K562 (cell line): ENCODE measurements around the gene PPM1N. TPM values are rescaled to one million over a fixed set of nuclear protein-coding genes. Genes with fewer than 3 reads are reported as not detected.

Experiments
- ATAC-seq: fragments of 200-7000 bp; cut with Tn5 transposase; 3 replicates; pipeline ENCODE4 v1.9.1; 2020; ENCODE audit warnings: moderate library complexity
- BruUV-seq: library from RNA; stranded (reverse); fragments of 400-500 nt; replicated peaks from 2 replicates; lab custom pipeline; 2021; lab: Mats Ljungman, UMichigan
- CTCF ChIA-PET: fragments of 300-600 bp; formaldehyde crosslinking; extraction: SDS; loops from one replicate; lab custom pipeline; 2021; ENCODE audit warnings: low intra/inter-chr PET ratio; lab: Yijun Ruan, JAX
- POLR2A ChIA-PET: fragments of 300-600, 350-650 bp; sonication (Branson Sonifier 250); formaldehyde crosslinking; extraction: SDS; loops from one replicate; lab custom pipeline; 2021; ENCODE audit warnings: antibody characterized with exemption, inconsistent platforms; lab: Yijun Ruan, JAX
- DNase-seq, 4 experiments: peaks; one replicate each; pipeline versions ENCODE4 v3.0.0 to v3.0.0-alpha.2; 2011 to 2018; ENCODE audit warnings: low spot score in 3 of 4, mixed read lengths in 3 of 4; ENCODE audit errors: extremely low read depth in 1 of 4
- FAIRE-seq: peaks from 2 replicates; lab custom pipeline; 2011; peaks lifted over from hg19 to GRCh38; lab: Jason Lieb, UNC
- H2AFZ ChIP-seq: 2 replicates; pipeline ENCODE4 v1.6.0; 2011; ENCODE audit warnings: low read depth, low read length, control low read depth, inconsistent platforms
- H3K27ac ChIP-seq: fragments of 200-600 bp; 3 replicates; pipeline ENCODE4 v1.8.0; 2011; ENCODE audit warnings: low read depth, mild to moderate bottlenecking, control low read depth, inconsistent platforms, low read length, moderate library complexity, mixed read lengths; ENCODE audit errors: extremely low read depth
- H3K27me3 ChIP-seq, 2 experiments: fragments of 300-600 bp in 1 of 2; 2 replicates in 1 of 2; 3 replicates in 1 of 2; pipeline versions ENCODE4 v1.6.0 to v1.8.0; 2011; ENCODE audit warnings: inconsistent platforms in 2 of 2, low read length in 2 of 2, mild to moderate bottlenecking in 1 of 2, mixed read lengths in 1 of 2, moderate library complexity in 1 of 2; ENCODE audit not compliant: control insufficient read depth in 2 of 2, insufficient read depth in 2 of 2
- H3K36me3 ChIP-seq: fragments of 300-600 bp; 3 replicates; pipeline ENCODE4 v1.8.0; 2011; ENCODE audit warnings: mild to moderate bottlenecking, low read length, inconsistent platforms; ENCODE audit not compliant: control insufficient read depth, insufficient read depth
- H3K4me1 ChIP-seq, 2 experiments: fragments of 200-600 bp in 1 of 2; replicated peaks in 1 of 2; 2 replicates in 1 of 2; 3 replicates in 1 of 2; pipeline versions ENCODE4 v1.5.1 to v1.8.0; 2011; ENCODE audit warnings: inconsistent platforms in 2 of 2, low read length in 2 of 2, mild to moderate bottlenecking in 1 of 2, mixed read lengths in 1 of 2, moderate library complexity in 1 of 2; ENCODE audit not compliant: control insufficient read depth in 2 of 2, insufficient read depth in 2 of 2
- H3K4me2 ChIP-seq: 2 replicates; pipeline ENCODE4 v1.6.1; 2011; ENCODE audit warnings: low read length, control low read depth, inconsistent platforms, mixed read lengths; ENCODE audit not compliant: insufficient read depth
- H3K4me3 ChIP-seq: fragments of 200-600 bp; sonication (generic), shearing (Covaris generic); 2 replicates; pipeline ENCODE4 v1.5.1; 2016; ENCODE audit warnings: control low read depth, inconsistent platforms
- H3K79me2 ChIP-seq: fragments of 200-600 bp; 3 replicates; pipeline ENCODE4 v1.8.0; 2011; ENCODE audit warnings: low read length, inconsistent platforms; ENCODE audit not compliant: control insufficient read depth, insufficient read depth
- H3K9ac ChIP-seq, 2 experiments: 2 replicates each; pipeline versions ENCODE4 v1.6.0 to v1.6.1; 2011; ENCODE audit warnings: low read depth in 2 of 2, low read length in 2 of 2, control low read depth in 1 of 2, inconsistent platforms in 1 of 2, mild to moderate bottlenecking in 1 of 2, mixed read lengths in 1 of 2; ENCODE audit not compliant: insufficient read depth in 1 of 2
- H3K9me1 ChIP-seq: one replicate; pipeline ENCODE4 v1.6.0; 2011; ENCODE audit warnings: inconsistent platforms, mild to moderate bottlenecking, low read length, moderate library complexity; ENCODE audit not compliant: control insufficient read depth, insufficient read depth
- H3K9me3 ChIP-seq: replicated peaks from 2 replicates; pipeline ENCODE4 v1.5.1; 2011; ENCODE audit warnings: low read depth, low read length, inconsistent platforms; ENCODE audit not compliant: control insufficient read depth, insufficient read depth
- H4K20me1 ChIP-seq: replicated peaks from 2 replicates; pipeline ENCODE4 v1.6.1; 2011; ENCODE audit warnings: low read length, inconsistent platforms, mixed read lengths; ENCODE audit not compliant: control insufficient read depth, insufficient read depth
- ELF2 ChIP-seq: fragments of 250-450 bp; sonication (Bioruptor Pico); IDR thresholded peaks from 2 replicates; pipeline ENCODE4 v1.5.0; 2021; ENCODE audit warnings: mild to moderate bottlenecking
- MAFG ChIP-seq: fragments of 450-650 bp; conservative IDR thresholded peaks from 2 replicates; pipeline ENCODE4 v1.6.1; 2016; ENCODE audit warnings: missing genetic modification characterization, missing compliant biosample characterization
- MAZ ChIP-seq, 2 experiments: fragments of 450-650 bp in 1 of 2; sonication (generic) in 1 of 2; formaldehyde crosslinking; IDR thresholded peaks in 1 of 2; conservative IDR thresholded peaks in 1 of 2; 2 replicates each; pipeline versions ENCODE4 v1.4.0 to v1.5.0; 2020; ENCODE audit warnings: mild to moderate bottlenecking in 1 of 2, missing genetic modification reagents in 1 of 2
- SETDB1 ChIP-seq: IDR thresholded peaks from one replicate; pipeline ENCODE4 v1.6.1; 2012; ENCODE audit warnings: low read length, control low read depth, inconsistent platforms
- U2AF2 ChIP-seq: fragments of 200-400 bp; formaldehyde crosslinking; optimal IDR thresholded peaks from 2 replicates; pipeline ENCODE3; 2017; ENCODE audit warnings: low read depth, mild to moderate bottlenecking, low read length
- ZFX ChIP-seq: sonication (generic); formaldehyde crosslinking; IDR thresholded peaks from 2 replicates; pipeline ENCODE4 v1.8.0; 2022; ENCODE audit warnings: mild to moderate bottlenecking, missing genetic modification reagents, moderate library complexity
- ZNF197 ChIP-seq: fragments of 200-800 bp; sonication (Bioruptor generic); IDR thresholded peaks from 2 replicates; pipeline ENCODE4 v1.6.1; 2016; ENCODE audit warnings: low read depth, missing genetic modification characterization, missing compliant biosample characterization
- ZNF586 ChIP-seq: fragments of 450-650 bp; formaldehyde crosslinking; conservative IDR thresholded peaks from 2 replicates; pipeline ENCODE4 v1.4.0; 2020; ENCODE audit warnings: mild to moderate bottlenecking, moderate library complexity
- ZSCAN32 ChIP-seq: fragments of 450-650 bp; formaldehyde crosslinking; IDR thresholded peaks from 2 replicates; pipeline ENCODE4 v1.4.0; 2020; ENCODE audit warnings: mild to moderate bottlenecking, moderate library complexity
- WGBS: fragments of 100-300 bp; shearing (Covaris generic); methylation state at CpG from one replicate; pipeline ENCODE4 v1.1.6; 2016; ENCODE audit warnings: low coverage, mixed read lengths; ENCODE audit not compliant: insufficient coverage; ENCODE audit errors: missing lambda C conversion rate; 5-methylcytosine and 5-hydroxymethylcytosine counted together
- in situ Hi-C: fragments of 300-500 bp; cut with MboI; formaldehyde crosslinking; loops from 4 replicates; pipeline ENCODE4 v1.15.0; 2018; ENCODE audit warnings: inconsistent platforms, mixed read lengths
- intact Hi-C: fragments of 100-400 bp; cut with micrococcal nuclease; formaldehyde crosslinking; loops from 2 replicates; pipeline ENCODE4 v1.14.2; 2022
- polyA plus RNA-seq, 8 experiments: library from polyadenylated mRNA; depleted of rRNA in 4 of 8; stranded (reverse) in 5 of 8; unstranded in 3 of 8; fragments of >200 nt; fragmentation: Nextera tagmentation in 2 of 8; fragmentation: Illumina TruSeq in 1 of 8; extraction: Ambion mirVana in 2 of 8; extraction: Trizol in 1 of 8; gene quantifications; 2 replicates each; pipeline versions ENCODE4 v1.2.1 to v1.2.3, GENCODE V29; 2011 to 2014; ENCODE audit warnings: inconsistent platforms in 1 of 8, missing spikeins in 1 of 8
- total RNA-seq, 7 experiments: library from RNA; depleted of rRNA in 6 of 7; stranded (reverse); fragments of >200 nt in 6 of 7; fragmentation: Illumina TruSeq in 2 of 7; extraction: Trizol in 2 of 7; gene quantifications; 2 replicates each; pipeline versions ENCODE4 v1.2.1 to v1.2.3, GENCODE V29; 2011 to 2021; ENCODE audit warnings: low replicate concordance in 1 of 7
- TF ChIP-seq, protein P1 (sequence below): fragments of 250-450 bp; sonication (Bioruptor Pico); IDR thresholded peaks from 2 replicates; pipeline ENCODE4 v1.9.0; 2021; ENCODE audit warnings: mild to moderate bottlenecking, inconsistent platforms
- TF ChIP-seq, protein P2 (sequence below): fragments of 250-450 bp; sonication (Bioruptor Pico); IDR thresholded peaks from 2 replicates; pipeline ENCODE4 v1.8.0; 2022; ENCODE audit warnings: moderate library complexity, mild to moderate bottlenecking, inconsistent platforms
- TF ChIP-seq, protein P3 (sequence below): sonication (generic); formaldehyde crosslinking; IDR thresholded peaks from 2 replicates; pipeline ENCODE4 v1.8.1; 2023; ENCODE audit warnings: mild to moderate bottlenecking, missing genetic modification reagents, moderate library complexity
- TF ChIP-seq, protein P4 (sequence below): fragments of 250-450 bp; sonication (Bioruptor Pico); IDR thresholded peaks from 2 replicates; pipeline ENCODE4 v1.5.0; 2021; ENCODE audit warnings: mild to moderate bottlenecking, borderline replicate concordance

PPM1N gene
- total and polyA plus RNA-seq, 9 of the 15 experiments (the other 6 are each of a cell fraction or from before 2014, with no cell fraction given) = 4.5 to 15.6 (median 8.7) TPM

DNA sequence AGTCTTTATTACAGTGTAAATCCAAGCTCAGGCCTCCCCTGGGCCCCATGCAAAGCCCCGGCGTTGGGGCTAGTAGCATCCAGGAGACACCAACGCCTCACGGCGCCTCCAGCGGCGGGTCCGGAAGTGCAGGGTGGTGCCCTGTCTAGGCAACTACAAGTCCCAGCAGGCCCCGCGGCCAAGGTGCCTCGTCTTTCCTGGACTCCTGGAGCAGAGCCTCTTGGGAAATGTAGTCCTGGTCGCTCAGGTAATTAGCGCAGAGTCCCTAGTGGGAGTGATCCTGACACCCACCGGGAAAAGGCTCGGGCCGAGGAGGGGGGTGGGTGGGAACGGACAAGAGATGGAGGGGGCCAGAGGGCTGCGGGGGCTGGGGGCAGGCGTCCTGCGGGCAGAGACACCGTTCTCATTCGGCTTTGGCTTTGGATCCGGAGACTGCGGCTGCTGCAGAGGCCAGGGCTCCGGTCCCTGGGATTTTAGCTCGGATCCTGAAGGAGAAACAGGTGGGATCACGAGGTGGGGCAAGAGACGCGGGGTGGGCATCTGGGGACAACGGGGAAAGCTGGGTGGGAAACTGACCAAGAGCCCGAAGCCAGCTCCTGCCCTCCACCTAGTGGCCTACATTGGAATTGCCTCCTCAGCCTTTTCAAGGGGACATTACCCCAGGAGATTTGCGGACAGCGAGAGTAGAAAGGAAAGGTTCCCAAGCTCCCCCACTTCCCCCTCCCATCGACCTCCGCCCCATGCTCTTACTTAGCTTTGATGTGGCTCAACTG lies 12.8 kb upstream of the PPM1N start:
- Histone ChIP-seq H2AFZ (peak overlapping the region; percentile 90), H3K79me2 (no peaks in the 10 kb centered on the region), H4K20me1 (no peaks in the 10 kb centered on the region), H3K4me1 (peaks cover 3 to 10% of the 10 kb centered on the region in 2 experiments; a peak in 3 of 5 replicates), H3K9ac (peak overlapping the region; percentile 58 to 90), H3K27ac (peak overlapping the region; percentile 49), H3K9me3 (no peaks in the 10 kb centered on the region), H3K9me1 (no peaks in the 10 kb centered on the region), H3K4me3 (peak overlapping the region; percentile 54), H3K27me3 (no peaks in the 10 kb centered on the region), H3K36me3 (no peaks in the 10 kb centered on the region), H3K4me2 (peak overlapping the region; percentile 83)
- in situ Hi-C loops (no loop called here), intact Hi-C loops (loop anchor here (5.0 kb wide), 1 partner anchor 157 kb away; no protein-coding TSS in a partner anchor)
- CTCF ChIA-PET = interaction anchor here (1.0 to 3.0 kb wide), 3 partner anchors 46 to 83 kb away, joined by 3 to 17 read pairs (median 4); no protein-coding TSS in a partner anchor
- peak; percentile 85 to 99 (median 86) for DNase-seq
- peak; percentile 98 for ATAC-seq
- no TSS peak for BruUV-seq
- peak; percentile 98 for FAIRE-seq
- 1% methylated on average over 28 of the region's 35 CpGs for WGBS
- POLR2A ChIA-PET = interaction anchor here (0.6 to 1.9 kb wide), 13 partner anchors 9 to 307 kb away, joined by 3 to 12 read pairs (median 4); partner anchors contain the start of gene TRAPPC6A
- peak; percentile 20 to 42; a peak in 2 of 4 replicates for TF ChIP-seq MAZ (CRISPR knock-in tag; conservative IDR thresholded peaks at IDR 0.05 in 1 of 2, IDR thresholded peaks at IDR 0.05 in 1 of 2)
- TF ChIP-seq MAFG (tag) = peak; percentile 56
- TF ChIP-seq, protein P1, sequence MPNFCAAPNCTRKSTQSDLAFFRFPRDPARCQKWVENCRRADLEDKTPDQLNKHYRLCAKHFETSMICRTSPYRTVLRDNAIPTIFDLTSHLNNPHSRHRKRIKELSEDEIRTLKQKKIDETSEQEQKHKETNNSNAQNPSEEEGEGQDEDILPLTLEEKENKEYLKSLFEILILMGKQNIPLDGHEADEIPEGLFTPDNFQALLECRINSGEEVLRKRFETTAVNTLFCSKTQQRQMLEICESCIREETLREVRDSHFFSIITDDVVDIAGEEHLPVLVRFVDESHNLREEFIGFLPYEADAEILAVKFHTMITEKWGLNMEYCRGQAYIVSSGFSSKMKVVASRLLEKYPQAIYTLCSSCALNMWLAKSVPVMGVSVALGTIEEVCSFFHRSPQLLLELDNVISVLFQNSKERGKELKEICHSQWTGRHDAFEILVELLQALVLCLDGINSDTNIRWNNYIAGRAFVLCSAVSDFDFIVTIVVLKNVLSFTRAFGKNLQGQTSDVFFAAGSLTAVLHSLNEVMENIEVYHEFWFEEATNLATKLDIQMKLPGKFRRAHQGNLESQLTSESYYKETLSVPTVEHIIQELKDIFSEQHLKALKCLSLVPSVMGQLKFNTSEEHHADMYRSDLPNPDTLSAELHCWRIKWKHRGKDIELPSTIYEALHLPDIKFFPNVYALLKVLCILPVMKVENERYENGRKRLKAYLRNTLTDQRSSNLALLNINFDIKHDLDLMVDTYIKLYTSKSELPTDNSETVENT (CRISPR knock-in tag) = no peak
- TF ChIP-seq ZSCAN32 (CRISPR knock-in tag) = no peak
- TF ChIP-seq, protein P2, sequence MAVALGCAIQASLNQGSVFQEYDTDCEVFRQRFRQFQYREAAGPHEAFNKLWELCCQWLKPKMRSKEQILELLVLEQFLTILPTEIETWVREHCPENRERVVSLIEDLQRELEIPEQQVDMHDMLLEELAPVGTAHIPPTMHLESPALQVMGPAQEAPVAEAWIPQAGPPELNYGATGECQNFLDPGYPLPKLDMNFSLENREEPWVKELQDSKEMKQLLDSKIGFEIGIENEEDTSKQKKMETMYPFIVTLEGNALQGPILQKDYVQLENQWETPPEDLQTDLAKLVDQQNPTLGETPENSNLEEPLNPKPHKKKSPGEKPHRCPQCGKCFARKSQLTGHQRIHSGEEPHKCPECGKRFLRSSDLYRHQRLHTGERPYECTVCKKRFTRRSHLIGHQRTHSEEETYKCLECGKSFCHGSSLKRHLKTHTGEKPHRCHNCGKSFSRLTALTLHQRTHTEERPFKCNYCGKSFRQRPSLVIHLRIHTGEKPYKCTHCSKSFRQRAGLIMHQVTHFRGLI (CRISPR knock-in tag) = no peak
- TF ChIP-seq, protein P3, sequence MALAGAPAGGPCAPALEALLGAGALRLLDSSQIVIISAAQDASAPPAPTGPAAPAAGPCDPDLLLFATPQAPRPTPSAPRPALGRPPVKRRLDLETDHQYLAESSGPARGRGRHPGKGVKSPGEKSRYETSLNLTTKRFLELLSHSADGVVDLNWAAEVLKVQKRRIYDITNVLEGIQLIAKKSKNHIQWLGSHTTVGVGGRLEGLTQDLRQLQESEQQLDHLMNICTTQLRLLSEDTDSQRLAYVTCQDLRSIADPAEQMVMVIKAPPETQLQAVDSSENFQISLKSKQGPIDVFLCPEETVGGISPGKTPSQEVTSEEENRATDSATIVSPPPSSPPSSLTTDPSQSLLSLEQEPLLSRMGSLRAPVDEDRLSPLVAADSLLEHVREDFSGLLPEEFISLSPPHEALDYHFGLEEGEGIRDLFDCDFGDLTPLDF (CRISPR knock-in tag) = no peak
- TF ChIP-seq ZNF586 (CRISPR knock-in tag) = no peak
- TF ChIP-seq ELF2 (CRISPR knock-in tag) = 0 out of 2 replicates have a peak, but pooled peaks have one; percentile 49
- no peak for TF ChIP-seq SETDB1
- peak; percentile 97 for TF ChIP-seq ZNF197 (CRISPR knock-in tag)
- no peak for TF ChIP-seq U2AF2
- TF ChIP-seq, protein P4, sequence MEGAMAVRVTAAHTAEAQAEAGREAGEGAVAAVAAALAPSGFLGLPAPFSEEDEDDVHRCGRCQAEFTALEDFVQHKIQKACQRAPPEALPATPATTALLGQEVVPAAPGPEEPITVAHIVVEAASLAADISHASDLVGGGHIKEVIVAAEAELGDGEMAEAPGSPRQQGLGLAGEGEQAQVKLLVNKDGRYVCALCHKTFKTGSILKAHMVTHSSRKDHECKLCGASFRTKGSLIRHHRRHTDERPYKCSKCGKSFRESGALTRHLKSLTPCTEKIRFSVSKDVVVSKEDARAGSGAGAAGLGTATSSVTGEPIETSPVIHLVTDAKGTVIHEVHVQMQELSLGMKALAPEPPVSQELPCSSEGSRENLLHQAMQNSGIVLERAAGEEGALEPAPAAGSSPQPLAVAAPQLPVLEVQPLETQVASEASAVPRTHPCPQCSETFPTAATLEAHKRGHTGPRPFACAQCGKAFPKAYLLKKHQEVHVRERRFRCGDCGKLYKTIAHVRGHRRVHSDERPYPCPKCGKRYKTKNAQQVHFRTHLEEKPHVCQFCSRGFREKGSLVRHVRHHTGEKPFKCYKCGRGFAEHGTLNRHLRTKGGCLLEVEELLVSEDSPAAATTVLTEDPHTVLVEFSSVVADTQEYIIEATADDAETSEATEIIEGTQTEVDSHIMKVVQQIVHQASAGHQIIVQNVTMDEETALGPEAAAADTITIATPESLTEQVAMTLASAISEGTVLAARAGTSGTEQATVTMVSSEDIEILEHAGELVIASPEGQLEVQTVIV (CRISPR knock-in tag) = no peak
- TF ChIP-seq ZFX (CRISPR knock-in tag) = peak; percentile 40; the same call in 1 of the 2 replicates
